ENCODE results near the gene MAPKAP1.

The MAPKAP1 gene

DNA sequence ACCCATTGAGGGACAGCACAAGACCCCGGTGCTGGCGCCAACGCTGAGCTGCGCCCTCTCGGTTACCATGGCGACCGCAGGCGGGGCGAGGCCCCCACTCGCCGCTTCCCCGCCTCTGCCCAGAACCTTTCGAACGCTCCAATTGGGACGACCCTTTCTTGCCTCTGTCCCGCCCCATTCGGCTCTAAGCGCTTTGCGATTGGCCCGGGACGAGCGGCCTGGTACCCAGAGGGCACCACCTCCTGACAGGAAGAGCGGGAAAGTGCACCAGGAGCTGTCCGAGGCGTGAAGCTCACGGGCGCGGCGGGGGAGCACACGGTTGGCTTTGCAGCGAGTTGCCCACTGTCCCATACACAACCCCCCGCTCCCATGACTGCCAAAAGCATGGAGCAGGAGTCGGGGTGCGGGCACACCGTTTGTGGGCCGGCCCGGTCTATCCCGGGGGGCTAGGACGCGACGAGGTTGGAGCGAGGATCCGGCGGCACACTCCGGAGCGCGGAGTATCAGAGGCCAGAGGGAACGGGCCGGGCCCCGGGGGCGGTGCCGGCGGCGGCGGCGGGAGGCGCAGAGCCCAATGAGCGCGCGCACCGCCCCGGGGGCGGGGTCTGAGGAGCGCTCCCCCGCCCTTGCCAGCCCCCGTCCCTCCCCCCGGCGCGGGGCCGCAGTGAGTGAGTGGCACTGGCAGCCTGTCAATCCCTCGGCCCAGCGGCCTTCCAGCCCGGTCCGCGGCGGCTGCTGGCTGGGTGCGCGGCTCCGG is 39.2 kb upstream of the MAPKAP1 start:
- WGBS (ENCODE audit: extremely low coverage, insufficient coverage, insufficient read length), result no CpG with 5 or more reads among the region's 79 CpGs
- Histone ChIP-seq H3K9me3 (ENCODE audit: insufficient read depth, low read depth, low read length) (no peaks in the 10 kb centered on the region), H4K8ac (ENCODE audit: low read depth, low read length) (peak overlapping the region; percentile 25), H3K4me2 (ENCODE audit: low read length) (peak overlapping the region; percentile 99), H3K36me3 (ENCODE audit: control insufficient read depth in 1 of 2, insufficient read depth in 2 of 2, low read length in 2 of 2) (no peaks in the 10 kb centered on the region), H3K14ac (ENCODE audit: low read length) (no peak overlapping the region), H4K91ac (ENCODE audit: low read depth, low read length) (peak overlapping the region; percentile 48), H3K79me1 (ENCODE audit: low read length) (peaks cover 15% of the 10 kb centered on the region), H3K23ac (ENCODE audit: low read length) (no peak overlapping the region), H2BK5ac (ENCODE audit: low read depth, low read length, poor library complexity) (no peak overlapping the region), H3K27ac (ENCODE audit: low read depth, low read length) (peak overlapping the region; percentile 82), H2AK5ac (ENCODE audit: low read length) (no peak overlapping the region), H2BK12ac (ENCODE audit: low read length) (no peak overlapping the region), H3K18ac (ENCODE audit: low read length) (peak overlapping the region; percentile 16), H4K12ac (ENCODE audit: low read depth, low read length) (peak overlapping the region; percentile 4), H3K4ac (ENCODE audit: low read depth, low read length) (no peak overlapping the region), H3K27me3 (ENCODE audit: insufficient read depth, low read length) (no peaks in the 10 kb centered on the region), H3K4me3 (ENCODE audit: low read depth, low read length) (peak overlapping the region; percentile 90), H3K4me1 (ENCODE audit: control insufficient read depth in 1 of 2, insufficient read depth in 2 of 2, low read length in 2 of 2) (peaks cover 3 to 4% of the 10 kb centered on the region in 2 experiments), H2AFZ (ENCODE audit: insufficient read depth, low read length, poor library complexity) (peak overlapping the region; percentile 21), H3K9ac (ENCODE audit: low read length) (no peak overlapping the region), H2BK120ac (ENCODE audit: insufficient read depth, low read length, poor library complexity) (no peak overlapping the region), H3K79me2 (ENCODE audit: control insufficient read depth, insufficient read depth, low read length, poor library complexity) (peaks cover 8% of the 10 kb centered on the region)
- DNase-seq, result peak; percentile 90 to 97

DNA sequence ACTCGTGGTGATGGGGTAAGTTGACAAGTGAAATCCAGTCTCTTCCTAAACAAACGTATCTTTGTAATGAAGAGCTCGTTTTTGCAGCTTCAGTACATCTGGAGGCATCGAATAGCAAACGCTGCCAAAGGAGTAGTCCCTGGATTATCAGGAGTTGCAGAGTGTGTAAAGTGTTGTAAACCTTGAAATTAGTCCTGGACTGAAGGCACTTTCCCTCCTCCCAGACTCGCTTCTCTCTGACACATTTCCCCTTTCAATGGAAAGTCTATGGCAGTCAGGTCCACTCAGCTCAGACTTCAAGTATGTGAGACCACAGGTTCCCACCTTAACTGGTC is 38.6 kb upstream of the MAPKAP1 start:
- Histone ChIP-seq H4K8ac (ENCODE audit: low read depth, low read length) (no peak overlapping the region), H3K18ac (ENCODE audit: low read length) (no peak overlapping the region), H3K27me3 (ENCODE audit: insufficient read depth, low read length) (no peaks in the 10 kb centered on the region), H3K36me3 (ENCODE audit: control insufficient read depth in 1 of 2, insufficient read depth in 2 of 2, low read length in 2 of 2) (no peaks in the 10 kb centered on the region), H2BK120ac (ENCODE audit: insufficient read depth, low read length, poor library complexity) (no peak overlapping the region), H4K12ac (ENCODE audit: low read depth, low read length) (no peak overlapping the region), H3K9me3 (ENCODE audit: insufficient read depth, low read depth, low read length) (no peaks in the 10 kb centered on the region), H3K4ac (ENCODE audit: low read depth, low read length) (no peak overlapping the region), H3K27ac (ENCODE audit: low read depth, low read length) (no peak overlapping the region), H3K79me1 (ENCODE audit: low read length) (peaks cover 15% of the 10 kb centered on the region), H2AK5ac (ENCODE audit: low read length) (no peak overlapping the region), H2AFZ (ENCODE audit: insufficient read depth, low read length, poor library complexity) (no peak overlapping the region), H2BK12ac (ENCODE audit: low read length) (no peak overlapping the region), H2BK5ac (ENCODE audit: low read depth, low read length, poor library complexity) (no peak overlapping the region), H3K4me1 (ENCODE audit: control insufficient read depth in 1 of 2, insufficient read depth in 2 of 2, low read length in 2 of 2) (peaks cover 3 to 4% of the 10 kb centered on the region in 2 experiments), H3K4me3 (ENCODE audit: low read depth, low read length) (peak overlapping the region; percentile 16), H3K14ac (ENCODE audit: low read length) (no peak overlapping the region), H3K79me2 (ENCODE audit: control insufficient read depth, insufficient read depth, low read length, poor library complexity) (peaks cover 8% of the 10 kb centered on the region), H3K4me2 (ENCODE audit: low read length) (peak overlapping the region; percentile 99), H4K91ac (ENCODE audit: low read depth, low read length) (no peak overlapping the region), H3K9ac (ENCODE audit: low read length) (no peak overlapping the region), H3K23ac (ENCODE audit: low read length) (no peak overlapping the region)
- no peak for DNase-seq
- WGBS (ENCODE audit: extremely low coverage, insufficient coverage, insufficient read length), result no CpG with 5 or more reads among the region's 6 CpGs

DNA sequence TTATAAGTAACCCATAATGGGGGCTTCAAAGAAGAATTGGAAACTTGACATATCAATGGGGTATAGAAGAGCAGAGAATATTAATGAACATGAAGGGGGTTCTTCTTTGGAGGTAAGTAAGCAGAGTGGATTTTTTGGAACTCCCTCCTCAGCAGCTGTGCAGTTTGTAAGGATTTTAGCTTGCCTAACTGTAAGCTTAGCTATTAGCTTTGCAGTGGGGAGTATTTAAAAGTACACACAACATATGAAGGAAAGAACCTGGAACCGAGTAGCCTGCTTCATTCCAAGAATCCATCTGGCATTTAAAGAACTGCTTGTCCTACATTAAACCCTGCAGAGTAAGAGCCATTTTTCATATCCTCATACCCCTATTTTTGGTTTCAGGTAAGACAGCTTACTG is 38.0 kb upstream of the MAPKAP1 start:
- Histone ChIP-seq H3K4me2 (ENCODE audit: low read length) (no peak overlapping the region), H4K91ac (ENCODE audit: low read depth, low read length) (no peak overlapping the region), H3K27me3 (ENCODE audit: insufficient read depth, low read length) (no peaks in the 10 kb centered on the region), H3K9ac (ENCODE audit: low read length) (no peak overlapping the region), H3K79me1 (ENCODE audit: low read length) (peaks cover 15% of the 10 kb centered on the region), H4K8ac (ENCODE audit: low read depth, low read length) (no peak overlapping the region), H3K14ac (ENCODE audit: low read length) (no peak overlapping the region), H3K79me2 (ENCODE audit: control insufficient read depth, insufficient read depth, low read length, poor library complexity) (peaks cover 8% of the 10 kb centered on the region), H3K4ac (ENCODE audit: low read depth, low read length) (no peak overlapping the region), H3K9me3 (ENCODE audit: insufficient read depth, low read depth, low read length) (no peaks in the 10 kb centered on the region), H2AFZ (ENCODE audit: insufficient read depth, low read length, poor library complexity) (no peak overlapping the region), H3K36me3 (ENCODE audit: control insufficient read depth in 1 of 2, insufficient read depth in 2 of 2, low read length in 2 of 2) (no peaks in the 10 kb centered on the region), H3K18ac (ENCODE audit: low read length) (no peak overlapping the region), H3K4me1 (ENCODE audit: control insufficient read depth in 1 of 2, insufficient read depth in 2 of 2, low read length in 2 of 2) (peaks cover 3 to 4% of the 10 kb centered on the region in 2 experiments), H2BK120ac (ENCODE audit: insufficient read depth, low read length, poor library complexity) (no peak overlapping the region), H4K12ac (ENCODE audit: low read depth, low read length) (no peak overlapping the region), H2AK5ac (ENCODE audit: low read length) (no peak overlapping the region), H3K23ac (ENCODE audit: low read length) (no peak overlapping the region), H2BK5ac (ENCODE audit: low read depth, low read length, poor library complexity) (no peak overlapping the region), H3K4me3 (ENCODE audit: low read depth, low read length) (no peak overlapping the region), H2BK12ac (ENCODE audit: low read length) (no peak overlapping the region), H3K27ac (ENCODE audit: low read depth, low read length) (no peak overlapping the region)
- WGBS (ENCODE audit: extremely low coverage, insufficient coverage, insufficient read length), result no CpG with 5 or more reads among the region's 1 CpG
- no peak for DNase-seq

DNA sequence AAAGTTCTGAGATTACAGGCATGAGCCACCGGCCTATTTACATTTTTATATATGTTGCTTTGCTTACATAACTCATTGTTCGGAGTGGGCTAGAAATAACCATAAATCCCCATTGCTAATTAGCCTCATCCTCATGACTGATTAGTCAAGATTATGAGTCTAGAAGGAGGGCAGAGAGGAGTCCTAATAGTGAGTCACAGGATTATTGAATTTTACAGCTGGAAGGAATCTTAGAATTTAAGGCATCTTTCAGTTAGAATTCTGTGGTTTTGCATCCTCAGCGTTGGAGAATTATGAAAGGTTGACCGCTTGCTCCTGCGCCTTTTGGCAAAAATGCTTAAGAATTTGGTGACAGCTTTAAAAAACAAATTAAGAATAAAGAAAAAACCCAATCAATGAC is 37.6 kb upstream of the MAPKAP1 start:
- H3K4me3 ChIP-seq (ENCODE audit: low read depth, low read length), result no peak overlapping the region
- no peaks in the 10 kb centered on the region for H3K36me3 ChIP-seq (ENCODE audit: control insufficient read depth in 1 of 2, insufficient read depth in 2 of 2, low read length in 2 of 2)
- H4K91ac ChIP-seq (ENCODE audit: low read depth, low read length), result no peak overlapping the region
- H2BK12ac ChIP-seq (ENCODE audit: low read length), result no peak overlapping the region
- H2AFZ ChIP-seq (ENCODE audit: insufficient read depth, low read length, poor library complexity), result no peak overlapping the region
- no peak overlapping the region for H4K8ac ChIP-seq (ENCODE audit: low read depth, low read length)
- H3K79me1 ChIP-seq (ENCODE audit: low read length), result peaks cover 15% of the 10 kb centered on the region
- peaks cover 3 to 4% of the 10 kb centered on the region in 2 experiments for H3K4me1 ChIP-seq (ENCODE audit: control insufficient read depth in 1 of 2, insufficient read depth in 2 of 2, low read length in 2 of 2)
- H3K4ac ChIP-seq (ENCODE audit: low read depth, low read length), result no peak overlapping the region
- H3K9me3 ChIP-seq (ENCODE audit: insufficient read depth, low read depth, low read length), result no peaks in the 10 kb centered on the region
- no peak overlapping the region for H3K14ac ChIP-seq (ENCODE audit: low read length)
- no peak overlapping the region for H3K18ac ChIP-seq (ENCODE audit: low read length)
- H3K23ac ChIP-seq (ENCODE audit: low read length), result no peak overlapping the region
- H2BK120ac ChIP-seq (ENCODE audit: insufficient read depth, low read length, poor library complexity), result no peak overlapping the region
- whole genome bisulfite sequencing (ENCODE audit: extremely low coverage, insufficient coverage, insufficient read length), result no CpG with 5 or more reads among the region's 5 CpGs
- no peak overlapping the region for H3K4me2 ChIP-seq (ENCODE audit: low read length)
- peak in 1 of 2 donors; percentile 10 for DNase-seq
- H3K79me2 ChIP-seq (ENCODE audit: control insufficient read depth, insufficient read depth, low read length, poor library complexity), result peaks cover 8% of the 10 kb centered on the region
- H3K27ac ChIP-seq (ENCODE audit: low read depth, low read length), result no peak overlapping the region
- no peak overlapping the region for H3K9ac ChIP-seq (ENCODE audit: low read length)
- H3K27me3 ChIP-seq (ENCODE audit: insufficient read depth, low read length), result no peaks in the 10 kb centered on the region
- no peak overlapping the region for H2BK5ac ChIP-seq (ENCODE audit: low read depth, low read length, poor library complexity)
- H2AK5ac ChIP-seq (ENCODE audit: low read length), result no peak overlapping the region
- H4K12ac ChIP-seq (ENCODE audit: low read depth, low read length), result no peak overlapping the region

Data from trophoblast cell (in vitro differentiated cells and primary cell).